LNCaP clone FGC (cell line): ENCODE results near the gene GORASP2.
A peak's percentile ranks its signal among the peaks of the same experiment; 100 is the strongest.

Experiments used
- DNase-seq: peaks from one replicate; pipeline ENCODE4 v3.0.0-alpha.2; 2011; ENCODE audit warnings: low read depth
- H3K4me3 ChIP-seq: 2 replicates; pipeline ENCODE4 v1.5.1; 2011; ENCODE audit warnings: mild to moderate bottlenecking, low read depth, low read length, control low read depth
- CTCF ChIP-seq: IDR thresholded peaks from 2 replicates; pipeline ENCODE4 v1.5.1; 2012; ENCODE audit warnings: mild to moderate bottlenecking; ENCODE audit not compliant: control insufficient read depth, insufficient read depth; ENCODE audit errors: extremely low read depth

The GORASP2 gene

GRCh38 chr2:170928824-170929685 is at the start of gene GORASP2:
TSS of gene GORASP2 (plus strand) at chr2:170929253. CDS start at chr2:170929341, 88 bp downstream.
- peak; percentile 72 for TF ChIP-seq CTCF
- H3K4me3 ChIP-seq = peak within 1 kb of the TSS; percentile 94
- DNase-seq = peak; percentile 98

- no peak for TF ChIP-seq CTCF
- no peak for DNase-seq
- H3K4me3 ChIP-seq = no peak overlapping the region
These were observed 47.2 kb upstream of the GORASP2 start for GRCh38 chr2:170881840-170882239.

- no peak for TF ChIP-seq CTCF
- no peak overlapping the region for H3K4me3 ChIP-seq
- DNase-seq = no peak
These were observed 46.3 kb upstream of the GORASP2 start for GRCh38 chr2:170882758-170883157.

GRCh38 chr2:170883683-170884082 is 45.4 kb upstream of the GORASP2 start:
- no peak for TF ChIP-seq CTCF
- no peak overlapping the region for H3K4me3 ChIP-seq
- DNase-seq = no peak

GRCh38 chr2:170885130-170885791 is 43.8 kb upstream of the GORASP2 start:
- DNase-seq = no peak
- no peak for TF ChIP-seq CTCF
- no peak overlapping the region for H3K4me3 ChIP-seq

GRCh38 chr2:170886386-170886785 is 42.7 kb upstream of the GORASP2 start:
- TF ChIP-seq CTCF = no peak
- no peak for DNase-seq
- no peak overlapping the region for H3K4me3 ChIP-seq

- no peak for TF ChIP-seq CTCF
- DNase-seq = no peak
- no peak overlapping the region for H3K4me3 ChIP-seq
These were observed 41.6 kb upstream of the GORASP2 start for GRCh38 chr2:170887496-170887895.
